Right atrium auricular region (tissue), 2 donors: ENCODE results near the gene PCARE. TPM values are rescaled to one million over a fixed set of nuclear protein-coding genes. Genes with fewer than 3 reads are reported as not detected.
A peak's percentile ranks its signal among the peaks of the same experiment; 100 is the strongest.

Source experiments
- DNase-seq: peaks from one replicate; pipeline ENCODE4 v3.0.0-alpha.2; 2019; ENCODE audit warnings: low spot score
- H3K27ac ChIP-seq, 2 donors: fragments of 200-600 bp; sonication (generic); 1 replicate in 1 of 2; 2 replicates in 1 of 2; pipeline ENCODE4 v1.5.1; 2016 to 2019
- H3K27me3 ChIP-seq, 2 donors: fragments of 200-600 bp; sonication (generic); one replicate each; pipeline versions ENCODE4 v1.5.1 to v1.6.0; 2017 to 2019
- H3K36me3 ChIP-seq: fragments of 200-600 bp; sonication (generic); one replicate; pipeline ENCODE4 v1.5.1; 2016
- H3K4me1 ChIP-seq, 2 donors: fragments of 200-600 bp; sonication (generic); one replicate each; pipeline versions ENCODE4 v1.5.1 to v1.6.0; 2017 to 2019
- H3K4me3 ChIP-seq, 2 donors: fragments of 200-600 bp; sonication (generic); 1 replicate in 1 of 2; 2 replicates in 1 of 2; pipeline ENCODE4 v1.5.1; 2017 to 2019; ENCODE audit warnings: mild to moderate bottlenecking in 1 of 2, moderate library complexity in 1 of 2
- H3K9me3 ChIP-seq, 2 donors: fragments of 200-600 bp; sonication (generic); one replicate each; pipeline ENCODE4 v1.5.1; 2019
- total RNA-seq, 2 donors: library from RNA; depleted of rRNA; stranded (reverse); fragments of >200 nt; gene quantifications; one replicate each; pipeline ENCODE4 v1.1.0, GENCODE V29; 2016
- TF ChIP-seq, protein P1 (sequence below), 2 donors: fragments of 200-600 bp; sonication (generic); IDR thresholded peaks; one replicate each; pipeline ENCODE4 v1.5.1; 2019; ENCODE audit warnings: antibody characterized with exemption in 2 of 2

PCARE gene
- total RNA-seq, 2 donors from 2014 or later = 0.79 to 2.2 TPM

DNA sequence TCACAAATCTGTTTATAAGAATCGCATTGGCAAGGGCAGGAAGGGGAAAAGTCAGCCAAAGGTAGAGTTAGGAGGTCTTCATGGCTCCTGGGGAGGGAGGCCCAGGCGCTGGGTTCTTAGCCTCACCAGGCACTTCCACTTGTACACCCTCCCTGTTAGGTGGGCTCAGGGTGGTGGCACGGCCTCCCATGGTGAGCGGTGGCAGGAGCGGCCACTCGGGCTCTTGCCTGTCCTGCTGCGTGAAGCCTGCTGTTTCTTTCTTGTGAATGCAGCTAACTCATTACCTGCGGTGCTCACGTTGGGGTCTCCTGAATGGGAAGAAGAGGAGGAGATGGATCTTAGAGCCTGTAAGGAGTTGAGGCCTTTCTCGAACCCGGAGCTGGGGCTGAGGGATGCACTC is 52.4 kb downstream of the PCARE start:
- DNase-seq = no peak
- TF ChIP-seq, protein P1, sequence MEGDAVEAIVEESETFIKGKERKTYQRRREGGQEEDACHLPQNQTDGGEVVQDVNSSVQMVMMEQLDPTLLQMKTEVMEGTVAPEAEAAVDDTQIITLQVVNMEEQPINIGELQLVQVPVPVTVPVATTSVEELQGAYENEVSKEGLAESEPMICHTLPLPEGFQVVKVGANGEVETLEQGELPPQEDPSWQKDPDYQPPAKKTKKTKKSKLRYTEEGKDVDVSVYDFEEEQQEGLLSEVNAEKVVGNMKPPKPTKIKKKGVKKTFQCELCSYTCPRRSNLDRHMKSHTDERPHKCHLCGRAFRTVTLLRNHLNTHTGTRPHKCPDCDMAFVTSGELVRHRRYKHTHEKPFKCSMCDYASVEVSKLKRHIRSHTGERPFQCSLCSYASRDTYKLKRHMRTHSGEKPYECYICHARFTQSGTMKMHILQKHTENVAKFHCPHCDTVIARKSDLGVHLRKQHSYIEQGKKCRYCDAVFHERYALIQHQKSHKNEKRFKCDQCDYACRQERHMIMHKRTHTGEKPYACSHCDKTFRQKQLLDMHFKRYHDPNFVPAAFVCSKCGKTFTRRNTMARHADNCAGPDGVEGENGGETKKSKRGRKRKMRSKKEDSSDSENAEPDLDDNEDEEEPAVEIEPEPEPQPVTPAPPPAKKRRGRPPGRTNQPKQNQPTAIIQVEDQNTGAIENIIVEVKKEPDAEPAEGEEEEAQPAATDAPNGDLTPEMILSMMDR (IDR thresholded peaks at IDR 0.05) = no peak

DNA sequence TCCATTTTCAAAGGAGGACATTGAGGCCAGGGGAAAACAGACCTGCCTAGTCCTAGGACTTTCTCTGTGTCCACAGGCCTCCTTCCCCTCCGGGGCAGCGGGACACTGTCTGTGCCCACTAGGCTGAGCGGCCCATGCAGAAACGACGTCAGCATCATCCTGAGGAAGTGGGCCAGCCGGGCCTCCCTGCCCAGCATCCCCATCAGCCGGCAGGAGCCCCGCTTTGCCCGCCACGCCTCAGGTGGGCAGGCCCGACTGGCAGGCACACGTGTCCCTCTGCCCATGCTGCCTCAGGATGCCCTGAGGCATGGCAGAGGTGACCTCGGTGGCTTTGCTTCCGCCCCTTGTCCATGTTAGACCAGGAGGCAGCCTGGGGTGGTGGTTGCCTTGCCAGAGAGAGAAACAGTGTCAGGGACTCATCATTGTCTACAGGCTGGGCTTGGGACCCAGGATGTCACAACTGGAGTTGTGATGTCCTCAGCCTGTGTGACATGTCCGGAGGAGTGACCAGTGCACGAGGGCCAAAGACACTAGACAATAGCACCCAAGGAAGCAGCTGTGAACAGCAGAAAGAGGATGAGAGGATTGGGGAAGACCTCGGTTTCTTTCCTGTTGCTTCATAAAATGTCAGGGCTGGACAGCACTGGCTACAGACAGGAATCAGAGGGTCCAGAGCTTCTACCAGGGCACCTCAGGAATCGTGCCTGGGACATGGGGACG is 56.4 kb downstream of the PCARE start:
- Histone ChIP-seq H3K4me1 (peaks cover 0 to 57% of the 10 kb centered on the region in 2 donors), H3K9me3 (no peaks in the 10 kb centered on the region), H3K4me3 (no peak overlapping the region), H3K27ac (peak overlapping the region; percentile 90 to 94), H3K27me3 (no peaks in the 10 kb centered on the region), H3K36me3 (no peaks in the 10 kb centered on the region)
- TF ChIP-seq, protein P1 (IDR thresholded peaks at IDR 0.05) = no peak
- no peak for DNase-seq

More for the DNA sequence above, 52.4 kb downstream of the PCARE start:
- Histone ChIP-seq H3K27me3 (no peaks in the 10 kb centered on the region), H3K36me3 (no peaks in the 10 kb centered on the region), H3K4me1 (peaks cover 0 to 17% of the 10 kb centered on the region in 2 donors), H3K9me3 (no peaks in the 10 kb centered on the region), H3K27ac (no peak overlapping the region), H3K4me3 (no peak overlapping the region)

DNA sequence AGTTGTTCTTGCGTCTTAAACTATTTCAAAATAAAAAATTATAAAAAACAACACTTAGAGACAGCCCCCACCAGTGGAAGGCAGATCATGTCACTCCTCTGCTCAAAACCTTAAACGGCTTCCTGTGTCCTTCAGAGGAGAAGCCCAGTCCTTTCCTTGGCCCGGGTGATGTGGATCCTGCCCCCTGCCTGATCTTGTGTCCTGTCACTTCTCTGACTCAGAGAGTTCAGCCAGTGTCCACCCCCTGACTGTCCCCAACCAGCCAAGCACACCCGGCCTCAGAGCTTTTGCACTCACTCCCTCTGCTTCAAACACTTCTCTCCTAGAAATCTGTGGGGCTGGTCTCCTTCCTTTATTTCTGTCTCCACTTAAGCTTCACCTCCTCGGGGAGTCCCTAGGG is 57.8 kb downstream of the PCARE start:
- no peaks in the 10 kb centered on the region for H3K9me3 ChIP-seq
- no peaks in the 10 kb centered on the region for H3K36me3 ChIP-seq
- no peak overlapping the region for H3K4me3 ChIP-seq
- DNase-seq = peak; percentile 68
- H3K27me3 ChIP-seq = no peaks in the 10 kb centered on the region
- peaks cover 0 to 71% of the 10 kb centered on the region in 2 donors for H3K4me1 ChIP-seq
- TF ChIP-seq, protein P1 (IDR thresholded peaks at IDR 0.05) = no peak
- H3K27ac ChIP-seq = peak overlapping the region; percentile 90 to 94

DNA sequence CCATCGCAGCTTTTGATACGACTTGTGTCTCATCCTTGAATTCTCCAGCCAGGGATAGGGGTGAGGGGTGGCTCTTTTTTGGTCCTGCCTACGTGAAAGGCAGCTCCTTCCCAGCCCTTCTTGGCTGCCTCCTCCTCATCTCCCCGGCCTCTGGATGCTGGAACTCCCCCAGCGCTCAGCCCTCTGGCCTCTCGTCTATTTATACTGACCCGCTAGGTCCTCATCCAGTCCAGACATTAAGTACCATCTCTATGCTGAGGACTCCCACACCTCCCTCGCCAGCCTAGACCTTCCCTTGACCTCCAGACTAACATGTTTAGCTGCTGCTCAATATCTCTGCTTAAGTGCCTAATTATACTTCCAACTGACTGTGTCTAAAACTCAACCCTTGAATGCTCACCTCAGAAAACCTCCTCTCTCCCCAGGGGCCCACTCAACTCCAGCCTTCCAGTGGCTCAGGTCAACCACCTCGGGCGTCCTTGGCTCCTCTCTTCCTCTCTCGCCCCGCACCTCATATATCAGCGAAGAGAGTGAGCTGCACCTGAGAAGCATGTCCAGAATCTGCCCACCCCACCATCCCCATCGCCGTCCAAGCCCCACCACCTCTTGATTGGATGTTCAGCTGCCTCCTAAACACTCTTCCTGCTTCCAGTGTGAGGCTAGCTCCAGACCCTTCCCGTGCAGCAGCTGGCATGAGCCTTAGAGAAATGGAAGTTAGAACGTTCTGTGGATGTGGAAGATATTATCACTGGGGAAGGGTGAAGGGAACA is 58.4 kb downstream of the PCARE start:
- Histone ChIP-seq H3K27me3 (no peaks in the 10 kb centered on the region), H3K27ac (peak overlapping the region; percentile 90 to 94), H3K36me3 (no peaks in the 10 kb centered on the region), H3K9me3 (no peaks in the 10 kb centered on the region), H3K4me3 (peak overlapping the region; percentile 25 to 29), H3K4me1 (peaks cover 0 to 77% of the 10 kb centered on the region in 2 donors)
- TF ChIP-seq, protein P1 (IDR thresholded peaks at IDR 0.05) = no peak
- DNase-seq = no peak

DNA sequence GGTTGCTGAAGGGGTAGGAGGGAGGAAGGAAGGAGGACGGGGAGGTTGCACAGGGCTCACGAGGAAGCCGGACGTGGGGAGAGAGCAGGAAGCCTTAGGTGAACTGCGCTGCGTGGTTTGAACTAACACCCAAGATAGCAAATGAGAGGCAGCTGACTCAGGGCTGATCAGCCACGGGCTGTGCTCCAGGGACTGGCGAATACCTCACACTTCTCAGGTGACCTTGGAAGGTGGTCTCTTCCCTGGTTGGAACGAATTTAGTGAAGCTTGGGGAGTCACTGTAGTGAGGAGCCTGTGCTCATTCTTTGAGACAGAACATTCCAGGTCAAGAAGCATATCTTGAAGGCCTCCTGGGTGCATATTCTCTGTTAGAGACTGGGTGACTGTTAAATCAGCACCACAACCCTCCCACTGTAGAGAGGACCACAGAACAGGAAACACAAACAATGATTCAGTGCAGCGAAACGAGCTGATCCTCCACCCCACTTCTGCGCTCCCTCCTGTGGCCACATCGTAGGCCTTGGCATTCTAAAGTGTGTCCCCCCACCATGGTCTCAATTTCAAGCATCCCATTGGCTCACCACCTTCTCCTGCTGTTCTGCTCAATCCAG is 59.4 kb downstream of the PCARE start:
- TF ChIP-seq, protein P1 (IDR thresholded peaks at IDR 0.05) = peak in 1 of 2 donors; percentile 26
- Histone ChIP-seq H3K27ac (peak overlapping the region; percentile 90 to 94), H3K36me3 (no peaks in the 10 kb centered on the region), H3K27me3 (no peaks in the 10 kb centered on the region), H3K4me1 (peaks cover 0 to 86% of the 10 kb centered on the region in 2 donors), H3K4me3 (peak overlapping the region; percentile 25 to 34), H3K9me3 (no peaks in the 10 kb centered on the region)
- peak; percentile 72 for DNase-seq
